Stimulated activated CD4-positive, alpha-beta T cell treated with anti-CD3 and anti-CD28 coated beads, TNF-alpha, amount 100 ng/mL, for 4 hours (primary cell): ENCODE data around the gene COPS7B.
"Not testable (repeated sequence)": the region's sequence is repeated elsewhere in the genome, so short reads cannot be mapped to it uniquely, and the experiment has no call there.

Experiments
- DNase-seq, 3 experiments: peaks; one replicate each; pipeline ENCODE4 v3.0.0-alpha.2; 2020; ENCODE audit warnings: low read depth in 3 of 3

COPS7B gene

GRCh38 chr2:231786177-231786916 is at the start of gene COPS7B:
Gene COPS7B, plus strand, starts transcription at chr2:231786445. Its CDS starts 2,126 bp downstream, at chr2:231788571.
- peak; percentile 70 to 74 (median 70) for DNase-seq

- no peak for DNase-seq
Observed at GRCh38 chr2:231737761-231738160, 48.5 kb upstream of the COPS7B start.

GRCh38 chr2:231743376-231744116 is 42.7 kb upstream of the COPS7B start:
- DNase-seq, result no peak

- no peak for DNase-seq
Observed at GRCh38 chr2:231745303-231746038, 40.8 kb upstream of the COPS7B start.

- DNase-seq, result not testable (repeated sequence)
Observed at GRCh38 chr2:231748153-231748896, 37.9 kb upstream of the COPS7B start.

GRCh38 chr2:231749016-231749415 is 37.2 kb upstream of the COPS7B start:
- DNase-seq, result not testable (repeated sequence)

- DNase-seq, result no peak
Observed at GRCh38 chr2:231751042-231751815, 35.0 kb upstream of the COPS7B start.

- no peak for DNase-seq
Observed at GRCh38 chr2:231752061-231752460, 34.2 kb upstream of the COPS7B start.

- no peak for DNase-seq
Observed at GRCh38 chr2:231761735-231762134, 24.5 kb upstream of the COPS7B start.

GRCh38 chr2:231764124-231764523 is 22.1 kb upstream of the COPS7B start:
- DNase-seq, result no peak

- DNase-seq, result no peak
Observed at GRCh38 chr2:231764760-231765159, 21.5 kb upstream of the COPS7B start.

- DNase-seq, result no peak
Observed at GRCh38 chr2:231765496-231765929, 20.7 kb upstream of the COPS7B start.

- DNase-seq, result no peak
Observed at GRCh38 chr2:231769170-231770136, 16.8 kb upstream of the COPS7B start.

- DNase-seq, result no peak
Observed at GRCh38 chr2:231780123-231780908, 5.9 kb upstream of the COPS7B start.

GRCh38 chr2:231780909-231781797 is 5.1 kb upstream of the COPS7B start, which contains the start of gene PDE6D:
Gene PDE6D, minus strand, starts transcription at chr2:231781282. Its CDS starts 168 bp downstream, at chr2:231781114.
- DNase-seq, result peak; percentile 90 to 94 (median 93)

- no peak for DNase-seq
Observed at GRCh38 chr2:231781798-231782726, 4.2 kb upstream of the COPS7B start.

GRCh38 chr2:231785413-231785812 is 832 bp upstream of the COPS7B start:
- no peak for DNase-seq
